C4-2B (cell line): ENCODE measurements around the gene KANK3.

Experiments used
- ZFX ChIP-seq: fragments of 450-650 bp; IDR thresholded peaks from 2 replicates; pipeline ENCODE4 v1.6.1; 2017
- TF ChIP-seq, protein P1 (sequence below): fragments of 450-650 bp; conservative IDR thresholded peaks from 2 replicates; pipeline ENCODE4 v1.5.1; 2017; ENCODE audit warnings: mild to moderate bottlenecking

DNA sequence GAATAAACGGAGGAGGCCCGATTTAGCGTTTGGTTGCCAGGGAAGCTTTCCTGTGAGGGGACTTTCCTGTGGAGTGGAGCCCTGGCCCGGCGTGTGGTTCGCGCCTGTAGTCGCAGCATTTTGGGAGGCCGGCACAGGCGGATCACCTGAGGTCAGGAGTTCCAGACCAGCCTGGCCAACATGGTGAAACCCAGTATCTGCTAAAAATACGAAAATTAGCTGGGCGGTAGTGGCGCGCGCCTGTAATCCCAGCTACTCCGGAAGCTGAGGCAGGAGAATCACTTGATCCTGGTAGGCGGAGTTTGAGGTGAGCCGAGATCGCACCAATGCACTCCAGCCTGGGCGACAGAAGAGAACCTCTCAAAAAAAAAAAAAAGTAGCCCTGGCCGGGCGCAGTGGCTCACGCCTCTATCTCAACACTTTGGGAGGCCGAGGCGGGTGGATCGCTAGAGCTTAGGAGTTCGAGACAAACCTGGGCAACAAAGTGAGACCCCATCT, 6.9 kb downstream of the KANK3 start:
- TF ChIP-seq, protein P1, sequence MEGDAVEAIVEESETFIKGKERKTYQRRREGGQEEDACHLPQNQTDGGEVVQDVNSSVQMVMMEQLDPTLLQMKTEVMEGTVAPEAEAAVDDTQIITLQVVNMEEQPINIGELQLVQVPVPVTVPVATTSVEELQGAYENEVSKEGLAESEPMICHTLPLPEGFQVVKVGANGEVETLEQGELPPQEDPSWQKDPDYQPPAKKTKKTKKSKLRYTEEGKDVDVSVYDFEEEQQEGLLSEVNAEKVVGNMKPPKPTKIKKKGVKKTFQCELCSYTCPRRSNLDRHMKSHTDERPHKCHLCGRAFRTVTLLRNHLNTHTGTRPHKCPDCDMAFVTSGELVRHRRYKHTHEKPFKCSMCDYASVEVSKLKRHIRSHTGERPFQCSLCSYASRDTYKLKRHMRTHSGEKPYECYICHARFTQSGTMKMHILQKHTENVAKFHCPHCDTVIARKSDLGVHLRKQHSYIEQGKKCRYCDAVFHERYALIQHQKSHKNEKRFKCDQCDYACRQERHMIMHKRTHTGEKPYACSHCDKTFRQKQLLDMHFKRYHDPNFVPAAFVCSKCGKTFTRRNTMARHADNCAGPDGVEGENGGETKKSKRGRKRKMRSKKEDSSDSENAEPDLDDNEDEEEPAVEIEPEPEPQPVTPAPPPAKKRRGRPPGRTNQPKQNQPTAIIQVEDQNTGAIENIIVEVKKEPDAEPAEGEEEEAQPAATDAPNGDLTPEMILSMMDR: no peak
- TF ChIP-seq ZFX: no peak
